Measurements from ENCODE around the gene NKAP.
"Not testable (repeated sequence)": the region's sequence is repeated elsewhere in the genome, so short reads cannot be mapped to it uniquely, and the experiment has no call there.

NKAP gene

DNA sequence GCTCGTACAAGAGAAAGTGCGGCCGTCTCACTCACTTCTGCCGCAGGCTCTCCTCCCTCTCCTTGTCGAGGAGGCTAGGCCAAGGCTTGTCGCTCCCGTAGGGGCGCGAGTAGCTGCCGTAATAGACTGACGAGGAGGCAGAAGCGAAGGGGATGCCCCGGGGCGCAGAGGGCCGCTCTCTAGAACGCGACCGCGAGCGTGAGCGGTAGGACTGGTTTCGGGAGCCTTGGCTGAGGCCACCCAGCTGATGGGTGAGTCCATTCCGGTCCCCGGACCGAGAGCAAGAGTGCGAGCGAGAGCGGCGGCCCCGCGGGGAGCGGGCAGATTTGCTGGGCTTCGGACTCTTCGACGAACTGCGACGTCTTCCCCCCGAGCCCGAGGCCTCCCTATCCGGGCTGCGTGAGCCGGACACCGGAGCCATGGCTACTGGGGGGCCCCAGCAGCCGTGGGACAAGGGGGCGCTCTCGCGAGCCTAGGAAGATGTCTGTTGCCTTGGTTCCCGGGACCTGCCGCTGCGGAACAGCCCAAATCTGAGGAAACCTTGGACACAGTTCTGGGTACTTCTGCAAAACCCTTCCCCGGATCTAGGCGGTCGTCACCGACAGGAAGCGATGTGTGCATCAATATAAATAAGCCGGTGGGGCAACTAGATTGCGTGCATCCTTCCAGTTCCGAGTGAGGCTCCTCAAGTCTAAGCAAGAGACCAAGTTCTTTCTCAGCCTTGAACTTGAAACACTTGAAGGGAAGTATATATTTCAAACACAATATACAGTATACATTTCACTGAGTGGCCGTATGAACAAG, at the start of gene NKAP:
TSS of gene NKAP (minus strand) at position 567 of the 804 bp plus-strand sequence. CDS start at position 421, 146 bp downstream.
- DNase-seq: peak; percentile 62

- no peak for DNase-seq
Measured at GRCh38 chrX:119991005-119991787, 47.6 kb upstream of the NKAP start.

- DNase-seq: no peak
Measured at GRCh38 chrX:119990556-119991004, 47.0 kb upstream of the NKAP start.

DNA sequence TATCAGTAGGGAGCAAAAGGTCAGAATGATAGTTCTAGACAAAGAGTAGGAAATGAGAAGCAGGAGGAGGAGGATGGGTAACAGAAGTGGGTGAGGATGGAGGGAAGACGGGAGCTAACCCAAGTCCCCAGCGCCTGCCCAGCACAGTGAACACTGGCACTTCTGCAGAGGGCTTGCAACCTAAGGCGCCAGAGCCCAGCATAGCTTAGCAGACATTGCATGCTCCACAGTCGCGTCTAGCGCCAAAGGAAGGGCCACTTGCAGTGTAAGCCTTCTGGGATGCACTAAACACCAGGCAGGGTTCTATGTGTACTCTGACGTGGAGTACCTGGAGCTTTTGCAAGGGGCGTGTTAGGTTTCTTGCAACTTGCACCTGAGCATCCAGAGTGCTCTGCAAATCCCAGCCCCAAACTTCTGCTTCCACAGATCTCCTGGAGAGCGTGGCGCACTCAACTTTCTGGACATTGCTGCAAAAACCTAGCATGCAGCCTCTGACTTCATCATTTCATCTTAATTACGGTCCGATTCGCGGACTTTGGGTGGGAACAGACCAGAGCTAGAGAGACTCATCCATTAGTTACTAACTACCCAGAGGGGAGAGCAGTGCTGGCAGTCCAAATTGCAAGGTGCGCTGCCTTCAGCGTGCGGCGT, 46.5 kb upstream of the NKAP start:
- no peak for DNase-seq

- no peak for DNase-seq
Measured at GRCh38 chrX:119986203-119986602, 42.7 kb upstream of the NKAP start.

GRCh38 chrX:119984652-119985051, 41.1 kb upstream of the NKAP start:
- no peak for DNase-seq

GRCh38 chrX:119983494-119983893, 39.9 kb upstream of the NKAP start:
- DNase-seq: no peak

DNA sequence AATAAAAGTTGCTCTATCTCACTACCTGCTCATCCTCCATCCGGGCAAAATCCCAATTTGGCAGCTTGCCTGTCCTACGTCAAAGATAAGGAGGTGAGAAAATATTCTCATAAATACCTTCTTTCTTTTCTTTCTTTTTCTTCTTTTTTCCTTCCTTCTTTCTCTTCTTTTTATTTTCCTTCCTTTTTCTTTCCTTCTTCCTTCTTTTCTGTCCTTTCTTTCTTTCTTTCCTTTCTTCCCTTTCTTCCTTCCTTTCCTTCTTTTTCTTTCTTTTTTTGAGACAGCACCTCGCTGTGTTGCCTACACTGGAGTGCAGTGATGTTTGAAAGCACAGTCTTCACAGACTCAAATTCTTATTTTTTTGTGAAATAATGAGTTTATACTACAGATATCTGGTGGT, 38.6 kb upstream of the NKAP start:
- DNase-seq: no peak

- no peak for DNase-seq
Measured at GRCh38 chrX:119981286-119982070, 37.9 kb upstream of the NKAP start.

- DNase-seq: not testable (repeated sequence)
Measured at GRCh38 chrX:119977172-119977571, 33.6 kb upstream of the NKAP start.

GRCh38 chrX:119971184-119971583, 27.6 kb upstream of the NKAP start:
- no peak for DNase-seq

DNA sequence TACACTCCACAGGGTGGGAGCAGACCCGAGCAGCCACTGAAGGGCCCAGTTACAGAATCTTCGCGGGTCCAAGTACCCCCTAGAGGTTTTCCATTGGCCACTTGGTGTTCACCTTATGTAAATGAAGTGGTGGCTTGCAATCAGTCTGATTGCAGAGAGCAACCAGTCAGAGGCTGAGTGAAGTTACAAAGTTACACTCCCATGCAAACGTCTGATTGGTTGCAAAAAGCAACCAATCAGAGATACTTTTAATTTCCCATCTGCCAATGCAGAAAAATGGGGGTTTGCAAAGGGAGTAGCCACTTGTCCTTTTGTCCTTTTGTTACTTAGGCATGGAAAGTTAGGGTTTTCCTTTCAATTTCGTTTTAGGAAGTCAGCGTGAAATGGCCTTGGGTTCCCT, 27.0 kb upstream of the NKAP start:
- no peak for DNase-seq

GRCh38 chrX:119966837-119967236, 23.3 kb upstream of the NKAP start:
- not testable (repeated sequence) for DNase-seq

DNA sequence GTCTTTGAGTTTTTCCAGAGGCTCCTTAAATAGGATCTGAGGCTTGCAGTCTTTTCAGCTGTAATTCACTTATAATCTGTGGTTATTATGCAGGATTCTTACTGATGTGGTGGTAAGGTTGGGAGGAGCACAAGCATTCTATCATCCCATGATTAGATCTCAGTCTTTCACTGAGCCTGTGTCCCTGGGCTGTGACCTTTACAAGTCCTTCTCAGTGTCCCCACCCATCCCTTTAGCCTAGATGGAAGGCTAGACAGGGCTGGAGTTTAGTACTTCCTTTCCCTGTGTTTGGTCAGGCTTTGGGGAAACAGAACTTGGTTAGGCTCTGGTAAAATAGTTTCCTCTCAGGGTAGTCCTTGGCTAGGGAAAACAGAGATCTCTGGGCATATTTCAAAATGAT, 17.1 kb upstream of the NKAP start:
- DNase-seq: no peak

- not testable (repeated sequence) for DNase-seq
Measured at GRCh38 chrX:119955807-119956570, 12.4 kb upstream of the NKAP start.

GRCh38 chrX:119954374-119954773, 10.8 kb upstream of the NKAP start:
- no peak for DNase-seq

GRCh38 chrX:119948381-119948780, 4.8 kb upstream of the NKAP start:
- no peak for DNase-seq

DNA sequence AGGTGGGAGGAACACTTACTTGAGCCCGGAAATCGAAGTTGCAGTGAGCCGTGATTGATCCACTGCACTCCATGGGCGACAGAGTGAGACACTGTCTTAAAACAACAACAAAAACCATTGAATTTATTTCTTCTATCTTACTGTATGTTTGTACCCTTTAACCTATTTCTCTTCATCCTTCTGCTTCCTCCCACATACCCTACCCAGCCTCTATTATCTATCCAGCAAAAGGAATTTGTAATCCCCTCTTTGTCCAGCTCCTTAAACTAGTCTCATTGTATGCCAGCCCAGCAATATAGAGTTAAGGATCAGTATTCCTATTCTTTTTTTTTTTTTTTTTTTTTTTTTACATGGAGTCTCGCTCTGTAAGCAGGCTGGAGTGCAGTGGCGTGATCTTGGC, 1.9 kb upstream of the NKAP start:
- no peak for DNase-seq

DNA sequence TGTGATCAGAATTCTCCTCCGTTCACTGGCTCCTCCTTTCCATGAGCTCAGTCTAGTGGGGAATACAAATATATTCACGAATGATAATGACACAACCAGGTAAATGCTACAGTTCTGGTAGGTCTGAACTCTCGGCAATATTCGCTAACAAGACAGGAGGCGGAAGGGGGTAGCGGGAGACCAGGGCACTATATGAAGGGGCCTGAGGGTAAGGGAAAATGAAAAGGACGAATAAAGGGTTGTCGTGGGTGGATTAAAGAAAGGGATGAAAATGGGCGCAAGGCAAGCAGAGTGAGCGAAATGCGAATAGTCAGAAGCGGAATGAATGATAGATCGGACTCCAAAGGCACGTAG, 743 bp downstream of the NKAP start:
- no peak for DNase-seq

GRCh38 chrX:119942173-119942819, 1.3 kb downstream of the NKAP start:
- no peak for DNase-seq

DNA sequence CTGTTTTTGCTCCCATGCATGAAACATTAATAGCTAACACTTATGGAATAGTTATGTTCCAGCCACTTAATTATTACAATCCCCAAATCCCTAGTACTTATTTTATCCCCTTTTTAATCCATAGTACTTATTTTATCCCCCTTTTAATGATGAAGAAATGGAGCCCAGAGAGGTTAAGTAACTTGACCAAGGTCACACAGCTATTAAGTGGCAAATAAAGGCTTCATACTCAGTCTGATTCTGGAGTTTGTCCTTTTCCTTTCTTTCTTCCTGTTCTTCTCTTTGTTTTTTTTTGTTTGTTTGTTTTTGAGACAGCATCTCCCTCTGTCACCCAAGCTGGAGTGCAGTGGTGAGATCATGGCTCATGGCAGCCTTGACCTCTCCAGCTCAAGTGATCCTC, 2.2 kb downstream of the NKAP start:
- DNase-seq: no peak
